Gastroesophageal sphincter (tissue), 3 donors: Measurements from ENCODE around the gene ZNF419.
"Not testable (repeated sequence)": the region's sequence is repeated elsewhere in the genome, so short reads cannot be mapped to it uniquely, and the experiment has no call there.

Experiments used
- CTCF ChIP-seq, 4 experiments: fragments of 200-600 bp in 2 of 4; fragments of 450-650 bp in 2 of 4; sonication (generic) in 1 of 4; IDR thresholded peaks; one replicate each; pipeline ENCODE4 v1.5.1; 2017 to 2019; ENCODE audit warnings: antibody characterized with exemption in 4 of 4, mild to moderate bottlenecking in 2 of 4, moderate library complexity in 2 of 4
- EP300 ChIP-seq: sonication (generic); formaldehyde crosslinking; IDR thresholded peaks from one replicate; pipeline ENCODE4 v1.6.1; 2017; ENCODE audit warnings: antibody characterized with exemption, mild to moderate bottlenecking
- POLR2A ChIP-seq, 2 donors: fragments of 450-650 bp; IDR thresholded peaks; one replicate each; pipeline ENCODE4 v1.6.1; 2017; ENCODE audit warnings: antibody characterized with exemption in 2 of 2, mild to moderate bottlenecking in 2 of 2, moderate library complexity in 1 of 2
- POLR2AphosphoS5 ChIP-seq: sonication (generic); formaldehyde crosslinking; IDR thresholded peaks from one replicate; pipeline ENCODE4 v1.6.1; 2017; ENCODE audit warnings: antibody characterized with exemption

- TF ChIP-seq CTCF (IDR thresholded peaks at IDR 0.05); POLR2A (IDR thresholded peaks at IDR 0.05); POLR2AphosphoS5; EP300: not testable (repeated sequence)
These were observed 30.5 kb downstream of the ZNF419 start for GRCh38 chr19:57518021-57518420.
